ACC112 (cell line): Measurements from ENCODE around the gene ANKRD35.
A peak's percentile ranks its signal among the peaks of the same experiment; 100 is the strongest.
"Not testable (repeated sequence)": the region's sequence is repeated elsewhere in the genome, so short reads cannot be mapped to it uniquely, and the experiment has no call there.

ENCODE experiments used
- H2AFZ ChIP-seq: fragments of 200-600 bp; sonication (generic); one replicate; pipeline ENCODE4 v1.6.0; 2017; ENCODE audit warnings: antibody characterized with exemption, low read length; ENCODE audit not compliant: unreplicated experiment
- H3K27ac ChIP-seq: fragments of 200-600 bp; sonication (generic); 2 replicates; pipeline ENCODE4 v1.5.1; 2014; ENCODE audit warnings: low read depth, mild to moderate bottlenecking, antibody characterized with exemption, low read length, moderate library complexity
- H3K27me3 ChIP-seq: fragments of 200-600 bp; sonication (generic); 2 replicates; pipeline ENCODE4 v1.6.1; 2014; ENCODE audit warnings: mild to moderate bottlenecking, antibody characterized with exemption, low read length, moderate library complexity, mixed read lengths; ENCODE audit not compliant: insufficient read depth
- H3K36me3 ChIP-seq: fragments of 200-600 bp; sonication (generic); 2 replicates; pipeline ENCODE4 v1.6.1; 2016; ENCODE audit warnings: mild to moderate bottlenecking, antibody characterized with exemption, low read length, moderate library complexity, mixed read lengths; ENCODE audit not compliant: insufficient read depth
- H3K4me1 ChIP-seq: fragments of 200-600 bp; sonication (generic); one replicate; pipeline ENCODE4 v1.6.1; 2016; ENCODE audit warnings: low read length, mixed read lengths; ENCODE audit not compliant: insufficient read depth, unreplicated experiment, control insufficient read depth
- H3K4me3 ChIP-seq: fragments of 200-600 bp; sonication (generic); 2 replicates; pipeline ENCODE4 v1.5.1; 2014; ENCODE audit warnings: mild to moderate bottlenecking, low read depth, low read length
- H3K79me2 ChIP-seq: fragments of 200-600 bp; sonication (generic); one replicate; pipeline ENCODE4 v1.6.0; 2016; ENCODE audit warnings: low read length; ENCODE audit not compliant: control insufficient read depth, unreplicated experiment, insufficient read depth

The ANKRD35 gene

DNA sequence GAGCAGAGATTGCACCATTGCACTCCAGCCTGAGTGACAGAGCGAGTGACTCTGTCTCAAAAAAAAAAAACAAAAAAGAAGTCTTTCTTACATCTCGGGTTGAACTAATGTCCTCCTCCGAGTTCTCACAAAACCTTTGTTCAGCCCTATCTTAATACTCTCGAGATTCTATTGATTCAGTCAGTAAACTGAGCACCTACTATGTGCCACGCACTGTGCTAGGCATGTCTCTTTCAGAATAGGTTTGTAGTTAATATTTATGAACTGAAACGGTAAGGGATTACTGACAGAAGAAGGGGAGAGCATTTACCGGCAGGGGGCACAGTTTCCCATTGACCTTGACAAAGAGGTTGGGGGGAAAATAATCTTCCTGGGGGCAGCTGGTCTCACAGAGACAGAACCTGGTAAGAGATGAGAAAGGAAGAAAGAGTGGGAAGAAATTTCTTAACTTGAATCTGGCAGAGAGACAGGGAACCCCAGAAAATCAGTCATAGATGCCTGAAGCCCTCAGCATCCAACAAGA is 30.2 kb downstream of the ANKRD35 start:
- H3K36me3 ChIP-seq = peaks cover 31% of the 10 kb centered on the region; the same call in 1 of the 2 replicates
- H2AFZ ChIP-seq = no peak overlapping the region
- H3K4me1 ChIP-seq = peaks cover 20% of the 10 kb centered on the region
- H3K4me3 ChIP-seq = no peak overlapping the region
- no peak overlapping the region for H3K27ac ChIP-seq
- peaks cover 23% of the 10 kb centered on the region for H3K79me2 ChIP-seq
- no peaks in the 10 kb centered on the region for H3K27me3 ChIP-seq

DNA sequence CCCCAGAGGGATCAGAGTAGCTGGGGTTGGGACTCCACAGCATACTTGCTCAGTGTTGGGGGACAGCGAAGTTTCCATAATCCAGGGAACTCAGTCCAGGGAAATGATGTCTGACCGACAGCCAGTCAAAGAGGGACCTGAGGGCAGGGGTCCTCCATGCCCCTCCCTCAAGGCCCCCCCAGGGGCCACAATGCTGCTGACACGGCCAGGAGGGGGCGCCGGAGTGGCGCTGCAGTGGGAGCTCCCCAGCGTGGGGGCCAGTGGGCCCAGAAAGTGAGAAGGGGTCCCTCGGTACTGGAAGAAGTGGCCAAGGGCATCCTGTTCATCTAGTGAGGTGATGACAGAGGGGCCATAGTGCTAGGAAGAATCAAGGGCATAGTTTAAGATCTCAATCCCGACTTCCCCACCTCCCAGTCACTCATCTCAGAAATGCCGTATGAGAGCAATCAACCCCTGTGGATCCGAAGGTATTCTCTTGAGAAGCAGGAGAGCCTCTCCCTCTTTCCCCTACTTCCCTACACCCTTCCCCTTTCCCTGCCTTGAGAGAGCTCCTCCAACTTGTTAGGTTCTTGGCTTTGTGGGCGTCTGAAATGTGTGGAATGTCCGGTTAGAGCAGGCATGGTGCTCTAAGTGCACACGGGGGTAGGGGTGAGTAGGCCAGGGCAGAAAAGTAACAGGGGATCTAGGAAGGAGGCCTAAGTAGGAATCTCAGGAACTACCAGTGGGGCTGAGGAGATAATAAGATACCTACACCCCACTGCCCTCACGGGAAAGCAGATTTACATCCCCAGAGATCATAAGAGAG is 36.1 kb downstream of the ANKRD35 start:
- Histone ChIP-seq H3K27ac (peak overlapping the region; percentile 59), H3K4me1 (peaks cover 35% of the 10 kb centered on the region), H3K79me2 (no peaks in the 10 kb centered on the region), H3K36me3 (peaks cover 19% of the 10 kb centered on the region; the same call in 1 of the 2 replicates), H3K4me3 (no peak overlapping the region), H3K27me3 (no peaks in the 10 kb centered on the region), H2AFZ (no peak overlapping the region)

DNA sequence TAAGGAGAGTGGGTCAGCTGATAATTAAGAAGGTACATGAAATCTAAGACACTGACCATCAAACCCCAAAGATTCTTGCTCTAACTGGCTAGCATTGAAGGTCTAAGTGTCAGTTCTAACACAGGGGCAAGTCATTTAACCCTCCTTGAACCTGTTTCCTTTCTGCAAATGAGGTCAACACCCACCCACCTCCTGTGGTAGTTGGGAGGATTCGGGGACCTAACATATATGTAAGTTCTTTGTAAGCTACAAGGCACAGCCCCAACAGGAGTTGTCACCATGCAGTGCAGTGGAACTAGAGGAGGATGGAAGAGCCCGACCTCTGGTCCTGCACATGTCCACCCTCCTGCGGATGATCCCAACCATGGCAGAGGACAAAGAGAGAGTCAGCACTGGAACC is 37.8 kb downstream of the ANKRD35 start:
- H3K4me3 ChIP-seq = no peak overlapping the region
- no peak overlapping the region for H3K27ac ChIP-seq
- peaks cover 11% of the 10 kb centered on the region; the same call in 1 of the 2 replicates for H3K36me3 ChIP-seq
- H2AFZ ChIP-seq = no peak overlapping the region
- H3K79me2 ChIP-seq = no peaks in the 10 kb centered on the region
- no peaks in the 10 kb centered on the region for H3K27me3 ChIP-seq
- peaks cover 35% of the 10 kb centered on the region for H3K4me1 ChIP-seq

GRCh38 chr1:145846201-145846612 is 39.5 kb downstream of the ANKRD35 start:
- H3K4me1 ChIP-seq = peaks cover 35% of the 10 kb centered on the region
- peak overlapping the region; percentile 69 for H3K4me3 ChIP-seq
- H3K36me3 ChIP-seq = peaks cover 19% of the 10 kb centered on the region
- no peaks in the 10 kb centered on the region for H3K27me3 ChIP-seq
- H2AFZ ChIP-seq = peak overlapping the region; percentile 36
- no peaks in the 10 kb centered on the region for H3K79me2 ChIP-seq
- H3K27ac ChIP-seq = peak overlapping the region; percentile 23; the same call in 1 of the 2 replicates

- H3K79me2 ChIP-seq = no peaks in the 10 kb centered on the region
- peak within 1 kb of the TSS; percentile 69 for H3K4me3 ChIP-seq
- no peaks in the 10 kb centered on the region for H3K27me3 ChIP-seq
- peak within 1 kb of the TSS; percentile 23; the same call in 1 of the 2 replicates for H3K27ac ChIP-seq
- H2AFZ ChIP-seq = peak within 1 kb of the TSS; percentile 36
- peaks cover 30% of the 10 kb centered on the region for H3K4me1 ChIP-seq
- peaks cover 19% of the 10 kb centered on the region for H3K36me3 ChIP-seq
Observed at GRCh38 chr1:145845514-145846161, 40.0 kb downstream of the ANKRD35 start, which contains the start of gene NUDT17. NUDT17 (plus strand) TSS chr1:145845630; CDS start chr1:145845641, 11 bp downstream.

DNA sequence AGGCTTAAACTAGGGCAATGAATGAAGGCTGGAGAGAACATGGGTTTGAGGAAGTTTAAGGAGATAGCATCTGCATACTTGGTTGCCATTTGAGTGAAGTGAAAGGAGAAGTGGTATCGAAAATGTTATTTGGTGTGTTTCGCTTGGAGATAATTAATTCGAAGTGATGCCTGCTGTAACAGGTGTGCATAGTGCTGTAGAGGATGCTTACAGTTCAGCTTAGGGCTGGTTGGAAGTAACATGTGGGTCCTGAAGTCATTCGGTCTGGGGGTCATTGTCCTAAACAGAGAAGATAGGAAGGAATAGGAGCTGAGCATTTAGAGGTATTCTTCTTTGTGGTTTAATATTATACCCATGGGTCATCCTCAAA is 40.5 kb downstream of the ANKRD35 start:
- no peak overlapping the region for H2AFZ ChIP-seq
- H3K27me3 ChIP-seq = no peaks in the 10 kb centered on the region
- peak overlapping the region; percentile 69 for H3K4me3 ChIP-seq
- no peaks in the 10 kb centered on the region for H3K79me2 ChIP-seq
- H3K27ac ChIP-seq = no peak overlapping the region
- H3K4me1 ChIP-seq = peaks cover 25% of the 10 kb centered on the region
- H3K36me3 ChIP-seq = peaks cover 17% of the 10 kb centered on the region; the same call in 1 of the 2 replicates

- Histone ChIP-seq H3K36me3 (peaks cover 25% of the 10 kb centered on the region), H3K4me3 (no peak overlapping the region), H2AFZ (no peak overlapping the region), H3K27ac (no peak overlapping the region), H3K4me1 (peaks cover 11% of the 10 kb centered on the region), H3K27me3 (no peaks in the 10 kb centered on the region), H3K79me2 (no peaks in the 10 kb centered on the region)
Observed at GRCh38 chr1:145843031-145843430, 42.6 kb downstream of the ANKRD35 start.

- Histone ChIP-seq H3K4me1 (no peaks in the 10 kb centered on the region), H3K4me3 (no peak overlapping the region), H3K27me3 (no peaks in the 10 kb centered on the region), H3K27ac (no peak overlapping the region), H2AFZ (no peak overlapping the region), H3K79me2 (no peaks in the 10 kb centered on the region), H3K36me3 (peaks cover 49% of the 10 kb centered on the region)
Observed at GRCh38 chr1:145837656-145838055, 48.0 kb downstream of the ANKRD35 start.

DNA sequence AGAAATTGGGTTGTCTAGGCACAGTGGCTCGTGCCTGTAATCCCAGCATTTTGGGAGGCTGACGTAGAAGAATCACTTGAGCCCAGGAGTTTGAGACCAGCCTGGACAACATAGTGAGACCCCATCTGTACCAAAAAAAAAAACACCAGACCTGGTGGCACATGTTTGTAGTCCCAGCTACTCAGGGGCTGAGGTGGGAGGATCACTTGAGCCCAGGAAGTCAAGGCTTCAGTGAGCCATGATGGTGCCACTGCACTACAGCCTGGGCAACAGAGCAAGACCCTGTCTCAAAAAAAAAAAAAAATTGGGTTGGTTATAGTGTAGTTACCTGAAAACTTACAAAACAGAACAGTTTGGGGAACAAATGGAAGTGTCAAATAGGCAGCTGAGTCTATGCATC is 54.9 kb downstream of the ANKRD35 start:
- not testable (repeated sequence) for H3K27me3 ChIP-seq, H3K4me1 ChIP-seq, H3K27ac ChIP-seq, H3K4me3 ChIP-seq, H2AFZ ChIP-seq
- Histone ChIP-seq H3K36me3 (peaks cover 61% of the 10 kb centered on the region), H3K79me2 (peaks cover 15% of the 10 kb centered on the region)

GRCh38 chr1:145828367-145829026 is 57.2 kb downstream of the ANKRD35 start:
- H3K36me3 ChIP-seq = peaks cover 55% of the 10 kb centered on the region
- H3K79me2 ChIP-seq = peaks cover 31% of the 10 kb centered on the region
- no peak overlapping the region for H2AFZ ChIP-seq
- peaks cover 12% of the 10 kb centered on the region for H3K4me1 ChIP-seq
- no peak overlapping the region for H3K27ac ChIP-seq
- no peak overlapping the region for H3K4me3 ChIP-seq
- H3K27me3 ChIP-seq = no peaks in the 10 kb centered on the region
